ENCODE data around the gene ZFYVE9. TPM values are rescaled to one million over a fixed set of nuclear protein-coding genes. Genes with fewer than 3 reads are reported as not detected.
"Not testable (repeated sequence)": the region's sequence is repeated elsewhere in the genome, so short reads cannot be mapped to it uniquely, and the experiment has no call there.

The ZFYVE9 gene
- total and polyA plus RNA-seq, 9 of the 15 experiments (the other 6 are each of a cell fraction or from before 2014, with no cell fraction given): 0.52 to 14.4 (median 8.9) TPM

- H2AFZ ChIP-seq (ENCODE audit: low read depth, low read length); H3K9me1 ChIP-seq (ENCODE audit: control insufficient read depth, insufficient read depth, low read length); H3K9ac ChIP-seq (ENCODE audit: insufficient read depth in 1 of 2, low read depth in 2 of 2, low read length in 2 of 2); in situ Hi-C loops (cut with MboI); ATAC-seq; H3K4me3 ChIP-seq; H3K4me2 ChIP-seq (ENCODE audit: insufficient read depth, low read length); CTCF ChIA-PET (ENCODE audit: low intra/inter-chr PET ratio); DNase-seq (ENCODE audit: extremely low read depth in 1 of 4, low spot score in 3 of 4); H3K27ac ChIP-seq (ENCODE audit: extremely low read depth, low read depth, low read length); H4K20me1 ChIP-seq (replicated peaks; ENCODE audit: control insufficient read depth, insufficient read depth, low read length); H3K9me3 ChIP-seq (replicated peaks; ENCODE audit: control insufficient read depth, insufficient read depth, low read depth, low read length); BruUV-seq (replicated peaks); FAIRE-seq; intact Hi-C loops (cut with micrococcal nuclease); H3K27me3 ChIP-seq (ENCODE audit: control insufficient read depth in 2 of 2, insufficient read depth in 2 of 2, low read length in 2 of 2): not testable (repeated sequence)
- peaks cover 43% of the 10 kb centered on the region for H3K36me3 ChIP-seq (ENCODE audit: control insufficient read depth, insufficient read depth, low read length)
- peaks cover 13 to 31% of the 10 kb centered on the region in 2 experiments for H3K4me1 ChIP-seq (replicated peaks in 1 of 2; ENCODE audit: control insufficient read depth in 2 of 2, insufficient read depth in 2 of 2, low read length in 2 of 2)
- POLR2A ChIA-PET: interaction anchor here (0.6 to 1.2 kb wide), 2 partner anchors 14 to 21 kb away, joined by 3 read pairs; no protein-coding TSS in a partner anchor
- 80% methylated on average over 1 of the region's 1 CpG for WGBS (ENCODE audit: insufficient coverage, low coverage, missing lambda C conversion rate)
- peaks cover 11% of the 10 kb centered on the region for H3K79me2 ChIP-seq (ENCODE audit: control insufficient read depth, insufficient read depth, low read length)
Observed at GRCh38 chr1:52369851-52370250, 228.0 kb downstream of the ZFYVE9 start.

- H3K79me2 ChIP-seq (ENCODE audit: control insufficient read depth, insufficient read depth, low read length): peaks cover 16% of the 10 kb centered on the region; the same call in 2 of the 3 replicates
- 88% methylated on average over 3 of the region's 3 CpGs for WGBS (ENCODE audit: insufficient coverage, low coverage, missing lambda C conversion rate)
- H3K4me2 ChIP-seq (ENCODE audit: insufficient read depth, low read length): no peak overlapping the region
- DNase-seq (ENCODE audit: extremely low read depth in 1 of 4, low spot score in 3 of 4): no peak
- BruUV-seq (replicated peaks): no TSS peak
- ChIA-PET POLR2A (interaction anchor here (1.7 kb wide), 1 partner anchor 18 kb away, joined by 3 read pairs; no protein-coding TSS in a partner anchor), CTCF (ENCODE audit: low intra/inter-chr PET ratio) (no interaction called here)
- H3K27ac ChIP-seq (ENCODE audit: extremely low read depth, low read depth, low read length): no peak overlapping the region
- FAIRE-seq: no peak
- peaks cover 99% of the 10 kb centered on the region for H3K36me3 ChIP-seq (ENCODE audit: control insufficient read depth, insufficient read depth, low read length)
- intact Hi-C loops (cut with micrococcal nuclease): no loop called here
- H3K4me1 ChIP-seq (replicated peaks in 1 of 2; ENCODE audit: control insufficient read depth in 2 of 2, insufficient read depth in 2 of 2, low read length in 2 of 2): no peaks in the 10 kb centered on the region
- H2AFZ ChIP-seq (ENCODE audit: low read depth, low read length): no peak overlapping the region
- no peaks in the 10 kb centered on the region for H3K9me1 ChIP-seq (ENCODE audit: control insufficient read depth, insufficient read depth, low read length)
- no peak for ATAC-seq
- no peaks in the 10 kb centered on the region for H3K27me3 ChIP-seq (ENCODE audit: control insufficient read depth in 2 of 2, insufficient read depth in 2 of 2, low read length in 2 of 2)
- H3K4me3 ChIP-seq: no peak overlapping the region
- in situ Hi-C loops (cut with MboI): no loop called here
- H4K20me1 ChIP-seq (replicated peaks; ENCODE audit: control insufficient read depth, insufficient read depth, low read length): no peaks in the 10 kb centered on the region; the same call in 1 of the 2 replicates
- H3K9ac ChIP-seq (ENCODE audit: insufficient read depth in 1 of 2, low read depth in 2 of 2, low read length in 2 of 2): no peak overlapping the region
- no peaks in the 10 kb centered on the region for H3K9me3 ChIP-seq (replicated peaks; ENCODE audit: control insufficient read depth, insufficient read depth, low read depth, low read length)
- TF ChIP-seq MGA (IDR thresholded peaks at IDR 0.05) (no peak), PYGO2 (tag; IDR thresholded peaks at IDR 0.05) (no peak), RBM34 (IDR thresholded peaks at IDR 0.05; ENCODE audit: borderline replicate concordance, insufficient read depth, low read length) (no peak), ZNF778 (CRISPR knock-in tag; IDR thresholded peaks at IDR 0.05) (no peak)
Observed at GRCh38 chr1:52385376-52385775, 243.5 kb downstream of the ZFYVE9 start.

Measured in K562 (cell line).